HG03139 (cell line): ENCODE data around the gene NBEA.
"Not testable (repeated sequence)": the region's sequence is repeated elsewhere in the genome, so short reads cannot be mapped to it uniquely, and the experiment has no call there.

Experiments used
- ATAC-seq: cut with Tn5 transposase; IDR thresholded peaks from one replicate; pipeline ENCODE4 v1.9.1; 2021; ENCODE audit not compliant: unreplicated experiment

The NBEA gene

DNA sequence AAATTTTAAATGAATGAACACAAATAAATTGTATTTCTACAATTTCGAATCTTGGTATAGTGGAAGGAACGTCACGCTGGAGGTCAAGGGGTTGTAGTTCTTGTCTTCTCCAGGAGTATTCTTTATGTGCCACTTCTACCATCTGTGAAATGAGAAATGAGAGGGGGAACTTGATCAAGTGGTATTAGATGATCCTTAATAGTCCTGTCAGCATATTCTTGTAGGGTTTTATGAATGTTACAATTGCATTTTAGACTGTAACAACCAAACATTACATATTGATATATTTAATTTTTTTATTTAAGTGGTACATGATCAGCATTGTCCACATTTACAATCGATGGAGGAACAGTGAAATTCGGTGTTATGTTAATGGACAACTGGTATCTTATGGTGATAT, 113.6 kb downstream of the NBEA start:
- ATAC-seq, result no peak

DNA sequence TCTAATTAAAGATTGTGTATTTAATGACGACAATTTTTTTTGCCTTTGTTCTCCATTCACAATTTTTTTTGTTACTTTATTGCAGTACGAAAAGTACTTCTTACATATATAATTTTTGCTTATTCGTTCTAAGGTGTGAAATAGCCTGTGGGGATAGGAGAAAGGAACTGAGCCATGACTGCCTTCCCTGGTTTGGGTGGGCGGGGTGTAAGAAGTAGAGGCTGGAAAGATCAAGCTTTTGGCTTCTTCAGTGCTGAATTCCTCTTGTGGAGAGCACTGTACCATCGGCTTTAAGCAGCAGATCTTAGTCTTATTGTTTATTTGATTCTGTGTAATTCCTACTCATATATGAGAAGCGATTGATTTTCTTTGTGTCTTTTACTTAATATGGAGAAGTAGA, 115.8 kb downstream of the NBEA start:
- ATAC-seq, result no peak

DNA sequence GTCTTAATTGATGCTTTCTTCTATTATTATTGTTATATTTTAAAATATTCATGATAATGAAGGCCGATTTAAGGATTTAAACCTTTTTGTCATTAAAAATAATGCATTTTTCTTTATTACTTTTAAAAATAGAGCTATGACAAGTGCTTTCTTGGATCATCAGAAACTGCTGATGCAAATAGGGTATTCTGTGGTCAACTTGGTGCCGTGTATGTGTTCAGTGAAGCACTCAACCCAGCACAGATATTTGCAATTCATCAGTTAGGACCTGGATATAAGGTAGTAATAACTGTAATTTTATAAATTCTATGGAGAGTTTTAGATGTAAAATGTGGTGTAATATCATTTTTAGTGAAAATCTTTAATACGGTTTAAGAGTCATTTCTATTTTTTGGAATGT, 116.5 kb downstream of the NBEA start:
- ATAC-seq, result not testable (repeated sequence)

DNA sequence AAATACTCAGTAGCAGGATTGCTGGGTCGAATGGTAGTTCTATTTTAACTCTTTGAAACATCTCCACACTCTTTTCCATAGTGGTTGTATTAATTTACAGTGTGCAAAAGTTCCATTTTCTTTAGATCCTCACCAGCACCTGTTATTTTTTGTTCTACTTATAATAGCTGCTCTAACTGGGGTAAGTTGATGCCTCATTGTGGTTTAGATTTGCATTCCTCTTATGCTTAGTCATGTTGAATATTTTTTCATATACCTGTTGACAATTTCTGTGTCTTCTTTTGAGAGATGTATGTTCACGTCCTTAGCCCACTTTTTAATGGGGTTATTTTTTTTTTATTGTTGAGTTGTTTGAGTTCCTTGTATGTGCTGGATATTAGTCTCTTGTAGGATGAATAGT, 144.6 kb downstream of the NBEA start:
- ATAC-seq, result no peak

DNA sequence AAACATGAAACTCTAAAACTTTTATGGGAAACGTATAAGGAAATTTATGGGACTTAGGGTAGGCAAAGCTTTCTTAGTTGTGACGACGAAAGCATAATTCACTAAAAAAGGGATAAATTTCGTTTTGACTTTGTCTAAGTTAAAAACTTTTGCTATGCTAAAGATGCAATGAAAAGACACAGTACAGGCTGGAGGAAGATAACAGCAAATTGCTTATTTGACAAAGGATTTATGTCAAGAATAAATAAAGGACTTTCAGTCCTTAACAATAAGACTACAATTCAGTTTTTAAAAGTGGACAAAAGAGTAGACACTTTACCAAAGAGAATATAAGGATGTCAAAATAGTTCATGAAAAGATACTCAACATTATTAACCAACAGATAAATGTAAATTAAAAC, 150.2 kb downstream of the NBEA start:
- ATAC-seq, result no peak

DNA sequence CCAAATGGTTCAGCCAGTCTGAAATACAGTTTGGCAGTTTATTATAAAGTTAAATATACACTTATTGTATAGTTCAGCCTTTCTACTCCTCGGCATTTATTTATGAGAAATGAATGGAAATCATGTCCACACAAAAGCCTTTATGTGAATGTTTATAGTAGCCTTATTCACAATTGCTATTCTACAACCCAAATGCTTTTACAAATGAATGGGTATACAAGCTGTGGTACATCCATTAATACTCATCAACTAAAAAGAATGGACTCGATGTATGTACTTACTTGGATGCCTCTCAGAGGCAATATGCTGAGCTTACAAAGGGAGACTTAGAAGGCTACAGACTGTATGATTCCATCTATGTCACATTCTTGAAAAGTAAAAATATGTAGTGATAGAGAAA, 150.7 kb downstream of the NBEA start:
- no peak for ATAC-seq

DNA sequence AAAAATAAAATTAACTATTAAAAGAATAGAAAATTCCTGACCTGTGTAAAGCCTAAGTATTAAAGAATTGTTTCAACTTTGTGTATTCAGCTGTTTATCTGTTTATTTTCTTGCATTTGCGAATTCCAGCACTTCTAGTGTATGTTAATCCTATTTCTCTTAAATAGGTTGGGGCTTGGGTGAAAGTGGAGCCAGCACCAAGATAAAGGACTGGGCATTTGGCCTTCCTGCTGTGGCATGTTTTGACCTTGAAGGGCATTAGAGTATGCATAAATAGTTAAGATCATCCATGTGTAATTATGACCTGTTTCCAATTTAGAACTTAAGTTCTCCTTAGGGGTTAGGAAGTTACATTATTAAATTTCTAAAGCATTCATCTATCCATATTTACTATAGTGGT, 151.3 kb downstream of the NBEA start:
- no peak for ATAC-seq

DNA sequence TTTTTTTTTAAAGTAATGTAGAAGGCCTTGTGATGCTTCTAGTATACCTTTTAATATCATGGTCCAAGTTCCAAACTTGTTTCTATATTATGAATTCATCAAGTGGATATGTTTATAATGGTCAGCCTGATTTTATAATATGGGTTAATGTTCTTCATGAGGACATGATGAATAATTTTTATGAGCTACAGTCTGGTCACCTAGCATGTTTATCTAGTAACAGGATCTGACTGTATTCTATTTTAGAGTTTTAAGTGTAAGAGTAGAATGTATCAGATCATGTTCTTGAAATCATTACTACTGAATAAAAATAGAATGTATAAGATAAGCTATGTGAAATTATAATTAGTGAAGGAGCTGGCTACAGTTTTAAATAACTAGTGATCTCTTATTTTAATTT, 164.7 kb downstream of the NBEA start:
- ATAC-seq, result not testable (repeated sequence)

DNA sequence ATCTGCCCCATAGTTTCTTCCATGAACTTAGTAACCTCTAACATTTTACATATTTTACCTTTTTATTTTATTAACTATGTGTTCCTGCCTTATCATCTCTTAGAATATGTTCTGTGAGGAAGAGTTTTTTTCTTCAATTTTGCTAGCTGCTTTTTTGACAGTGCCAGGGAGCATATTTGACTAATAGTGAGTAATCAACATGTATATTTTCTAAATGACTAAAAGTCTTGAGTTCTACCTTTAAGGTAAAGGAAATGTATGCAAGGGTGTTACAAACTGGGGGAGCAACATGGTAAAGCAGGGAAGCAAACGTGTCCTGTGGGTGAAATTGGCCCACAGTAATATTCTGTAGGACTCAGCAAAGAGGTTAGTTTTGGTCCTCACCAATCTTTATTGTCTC, 165.5 kb downstream of the NBEA start:
- ATAC-seq, result no peak

DNA sequence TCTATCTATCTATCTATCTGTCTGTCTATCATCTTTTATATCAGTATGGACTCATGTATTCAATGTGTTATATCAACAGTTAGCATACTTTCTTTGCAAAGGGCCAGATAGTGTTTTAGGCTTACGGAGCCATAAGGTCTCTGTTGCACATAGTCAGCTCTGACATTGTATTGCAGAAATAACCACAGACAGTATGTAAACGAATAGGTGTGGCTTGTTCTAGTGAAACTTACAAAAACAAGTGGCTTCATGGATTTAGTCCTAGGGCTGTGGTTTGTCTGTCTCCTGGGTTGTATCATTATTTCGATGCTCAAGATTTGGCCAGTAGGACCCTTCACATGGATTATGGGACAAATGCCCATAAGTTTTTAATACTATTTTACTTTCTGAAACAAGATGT, 171.5 kb downstream of the NBEA start:
- not testable (repeated sequence) for ATAC-seq

DNA sequence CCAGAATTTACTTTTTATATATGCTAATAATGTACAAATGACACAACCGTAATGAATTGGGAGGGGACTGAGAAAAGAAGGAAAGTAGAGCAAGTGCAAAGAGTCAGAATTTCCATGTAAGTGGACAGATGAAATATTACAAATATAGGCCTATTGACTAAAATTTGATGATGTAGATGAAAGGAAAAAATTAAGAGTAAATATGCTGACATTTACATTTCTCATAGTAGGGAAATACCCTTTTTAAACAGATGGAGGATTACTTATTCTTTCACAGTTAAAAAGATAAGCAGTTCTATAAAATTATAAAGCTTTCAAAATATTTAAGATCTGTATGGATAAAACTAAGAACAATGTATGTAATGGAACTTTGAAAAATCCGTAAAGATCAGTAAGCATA, 185.4 kb downstream of the NBEA start:
- no peak for ATAC-seq

DNA sequence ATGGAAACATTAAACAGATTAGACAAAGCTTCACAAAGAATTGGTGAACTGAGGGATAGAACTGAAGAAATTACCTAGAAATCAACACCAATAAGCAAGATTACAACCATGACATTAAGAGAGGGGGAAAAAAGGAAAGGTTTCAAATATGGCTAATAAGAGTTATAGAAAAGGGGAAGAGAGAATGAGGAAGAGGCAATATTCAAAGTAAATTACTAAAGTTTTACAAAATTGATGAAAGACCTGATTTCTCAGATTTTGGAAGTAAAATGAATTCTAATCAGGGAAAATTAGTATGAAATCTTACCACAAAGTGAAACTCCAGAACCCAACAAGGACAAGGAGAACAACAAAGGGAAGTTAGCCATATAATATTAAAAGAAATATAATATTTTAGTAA, 187.4 kb downstream of the NBEA start:
- no peak for ATAC-seq

DNA sequence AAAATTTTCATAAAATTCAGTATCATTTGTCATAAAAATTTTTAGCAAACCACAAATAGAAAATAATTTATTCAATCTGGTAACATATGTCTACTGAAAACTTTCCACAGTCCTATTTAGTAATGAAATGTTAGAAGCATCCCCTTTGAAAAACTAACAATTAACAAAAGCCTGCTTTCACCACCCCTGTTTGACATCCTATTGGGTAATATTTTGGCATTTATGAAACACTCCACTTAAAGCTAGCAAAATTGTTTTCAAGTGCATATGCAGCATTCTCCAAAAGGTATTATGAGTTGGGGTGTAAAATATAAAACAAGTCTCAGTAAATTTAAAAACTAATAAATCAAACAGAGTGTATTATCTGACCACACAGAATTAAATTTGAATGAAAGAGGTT, 189.4 kb downstream of the NBEA start:
- ATAC-seq, result no peak

DNA sequence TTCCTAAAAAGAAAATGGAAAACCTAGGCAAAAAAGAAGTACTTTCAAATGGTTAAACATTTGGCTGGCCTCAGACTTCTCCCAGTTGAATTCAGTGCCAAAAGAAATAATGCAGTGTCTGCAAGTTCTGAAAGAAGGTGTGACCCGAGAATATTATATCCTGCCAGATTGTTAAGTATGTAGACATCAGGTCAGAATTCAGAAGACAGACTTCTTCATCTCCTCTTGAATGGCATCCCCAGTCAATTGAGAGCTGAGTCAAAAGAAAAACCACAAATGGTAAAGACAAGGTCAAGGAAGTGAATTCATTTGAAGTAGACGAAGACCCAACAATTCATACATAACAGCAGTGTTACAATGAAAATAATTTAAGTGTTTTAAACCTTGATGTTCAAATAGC, 194.5 kb downstream of the NBEA start:
- ATAC-seq, result no peak

DNA sequence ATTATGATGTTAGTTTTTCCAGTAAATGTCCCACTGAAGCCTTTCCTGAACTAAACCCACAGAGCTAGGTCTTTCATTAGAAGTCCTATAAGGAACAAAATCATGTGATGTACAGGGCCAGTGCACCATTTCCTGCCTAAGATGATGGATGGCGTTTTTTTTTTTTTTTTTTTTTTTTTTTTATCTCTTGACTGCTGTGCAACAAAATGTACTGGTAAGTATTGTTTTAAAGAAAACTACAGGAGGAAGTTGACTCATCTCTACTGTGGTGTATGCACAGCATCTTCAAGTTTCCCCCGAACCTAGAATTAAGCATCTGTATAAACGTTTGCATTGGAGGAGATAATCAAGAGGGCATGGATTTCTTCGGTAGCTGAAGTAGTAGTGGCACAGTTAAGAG, 197.5 kb downstream of the NBEA start:
- no peak for ATAC-seq

DNA sequence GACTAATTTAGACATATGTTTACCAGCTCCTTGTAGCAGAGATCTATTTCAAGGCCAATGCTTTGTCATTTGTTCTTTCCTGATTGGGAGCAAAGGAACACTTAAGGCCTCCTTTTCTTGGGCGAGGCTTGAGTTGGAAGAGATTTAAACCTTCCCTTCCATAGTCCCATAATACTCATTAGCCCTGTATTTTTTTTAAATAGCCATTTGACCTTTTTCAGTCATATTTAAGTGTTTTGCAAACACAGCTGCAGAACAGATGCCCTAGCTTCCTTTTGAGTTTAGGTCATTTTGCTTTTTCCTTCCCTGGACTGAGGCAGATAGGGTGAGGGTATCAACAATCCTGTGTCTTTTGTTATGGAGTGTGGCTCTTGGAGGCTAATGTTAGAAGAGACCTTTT, 198.3 kb downstream of the NBEA start:
- no peak for ATAC-seq

DNA sequence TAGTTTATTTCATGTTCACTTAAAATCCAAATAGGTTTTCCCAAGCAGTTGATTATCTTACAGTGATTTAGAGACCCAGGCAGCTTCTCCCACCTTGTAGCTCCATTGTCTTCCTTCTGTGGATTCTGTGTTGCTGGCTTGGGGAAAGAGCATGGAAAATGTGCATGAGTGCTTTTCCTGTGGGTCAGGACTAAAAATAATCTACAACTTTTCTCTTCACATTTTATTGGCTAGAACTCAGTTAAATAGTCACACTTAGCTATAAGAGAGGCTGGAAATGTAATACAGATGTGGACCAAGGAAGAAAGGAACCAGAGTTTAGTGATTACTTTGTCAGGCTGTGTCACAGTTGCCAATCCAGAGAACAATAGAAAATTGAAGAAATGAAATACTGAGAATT, 198.8 kb downstream of the NBEA start:
- no peak for ATAC-seq

DNA sequence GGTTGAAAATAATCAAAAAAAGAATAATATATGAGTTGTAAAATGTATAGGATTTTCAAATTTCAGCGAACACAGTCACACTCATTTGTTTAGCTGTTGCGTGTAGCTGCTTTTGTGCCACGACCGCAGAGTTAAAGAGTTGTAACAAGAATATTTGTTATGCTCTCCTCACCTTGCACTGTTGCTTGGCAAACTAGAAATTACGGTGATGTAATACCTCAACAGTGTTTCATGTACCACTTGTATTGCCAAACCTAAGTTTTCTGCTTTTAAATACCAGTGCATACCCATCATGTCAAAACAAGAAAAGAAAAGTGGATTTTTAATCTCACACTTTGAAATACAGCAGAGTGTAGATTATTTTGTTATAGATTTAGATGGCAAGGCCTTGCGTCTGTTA, 201.1 kb downstream of the NBEA start:
- no peak for ATAC-seq

DNA sequence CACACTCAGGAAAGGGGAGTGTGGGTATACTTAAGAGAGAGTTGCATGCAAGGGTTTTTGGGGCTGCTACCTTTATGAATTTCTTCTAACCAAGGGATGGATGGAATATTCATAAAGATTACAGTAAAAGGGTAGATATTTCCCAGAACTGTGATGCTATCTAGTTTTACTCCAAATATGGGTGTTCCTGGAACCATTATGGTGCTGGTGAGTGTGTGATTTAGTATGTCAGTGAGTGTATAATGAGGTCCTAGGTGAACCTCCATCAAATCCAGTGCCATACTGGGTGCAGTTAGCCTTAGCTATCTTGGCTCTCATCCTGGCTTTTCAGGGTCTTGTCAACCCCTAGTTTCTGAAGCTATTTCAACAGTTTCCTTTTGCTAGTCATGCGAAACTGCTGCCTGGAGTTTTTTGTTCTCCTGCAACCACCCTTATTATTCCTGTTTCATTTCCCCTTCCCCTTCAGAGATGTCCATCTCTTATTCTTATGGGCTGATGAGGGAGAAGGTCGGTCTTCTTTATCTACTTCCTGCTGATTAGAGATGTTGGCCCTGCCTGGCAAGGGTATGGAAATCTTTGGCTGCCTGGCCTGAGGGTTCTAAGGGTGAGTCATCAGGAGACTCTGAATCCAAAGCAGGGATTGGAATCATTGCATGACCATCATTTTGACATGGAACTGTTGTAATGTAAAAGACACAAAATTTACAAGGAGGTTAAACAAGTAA, 202.3 kb downstream of the NBEA start:
- no peak for ATAC-seq

DNA sequence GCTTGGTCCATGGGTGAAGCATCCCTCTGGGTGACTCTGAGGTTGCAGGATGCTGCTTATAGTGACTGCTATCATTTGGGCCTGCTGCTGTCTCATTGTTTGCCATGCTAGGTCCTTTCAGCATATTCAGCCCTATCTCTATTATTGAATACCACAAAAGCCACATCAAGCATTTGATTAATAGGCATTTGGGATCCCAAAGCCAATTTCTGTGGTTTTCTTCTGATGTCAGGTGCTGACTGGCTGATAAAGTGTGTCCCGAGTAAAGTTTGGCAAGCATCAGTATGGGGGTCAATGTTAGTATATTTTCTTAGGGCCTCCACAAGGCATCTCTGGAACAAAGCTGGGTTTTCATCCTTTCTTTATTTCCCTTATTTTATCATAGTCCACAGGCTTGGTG, 204.6 kb downstream of the NBEA start:
- ATAC-seq, result no peak

DNA sequence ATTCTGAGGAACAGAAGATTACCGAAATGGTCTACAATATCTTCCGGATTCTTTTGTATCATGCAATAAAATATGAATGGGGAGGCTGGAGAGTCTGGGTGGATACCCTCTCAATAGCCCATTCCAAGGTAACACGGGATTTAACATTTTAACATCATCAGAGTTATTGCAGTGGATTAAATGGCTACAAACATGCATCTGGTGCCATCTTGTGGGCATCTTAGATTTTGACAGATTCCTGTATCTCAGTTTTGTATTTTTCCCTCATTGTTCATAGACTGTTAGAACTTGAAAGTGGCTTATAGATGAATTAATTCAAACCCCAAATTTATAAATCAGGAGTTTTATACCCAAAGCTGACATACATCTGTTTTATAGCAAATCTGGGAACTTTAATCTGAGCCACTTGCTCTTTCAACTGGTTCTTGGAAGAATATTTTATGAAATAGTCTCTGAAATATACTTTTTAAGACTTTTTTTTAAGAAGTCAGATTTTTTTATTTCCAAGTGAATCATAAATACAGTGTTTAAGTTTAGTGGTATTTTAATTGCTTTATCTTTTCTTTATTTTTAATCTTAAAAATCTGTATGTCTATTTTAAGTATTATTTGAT, 215.2 kb downstream of the NBEA start:
- ATAC-seq, result peak; percentile 72

DNA sequence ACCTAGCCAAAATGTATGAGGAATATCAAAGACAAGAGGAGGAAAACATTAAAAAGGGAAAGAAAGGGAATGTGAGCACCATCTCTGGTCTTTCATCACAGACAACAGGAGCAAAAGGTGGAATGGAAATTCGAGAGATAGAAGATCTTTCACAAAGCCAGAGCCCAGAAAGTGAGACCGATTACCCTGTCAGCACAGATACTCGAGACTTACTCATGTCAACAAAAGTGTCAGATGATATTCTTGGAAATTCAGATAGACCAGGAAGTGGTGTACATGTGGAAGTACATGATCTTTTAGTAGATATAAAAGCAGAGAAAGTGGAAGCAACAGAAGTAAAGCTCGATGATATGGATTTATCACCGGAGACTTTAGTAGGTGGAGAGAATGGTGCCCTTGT, 217.0 kb downstream of the NBEA start:
- no peak for ATAC-seq

DNA sequence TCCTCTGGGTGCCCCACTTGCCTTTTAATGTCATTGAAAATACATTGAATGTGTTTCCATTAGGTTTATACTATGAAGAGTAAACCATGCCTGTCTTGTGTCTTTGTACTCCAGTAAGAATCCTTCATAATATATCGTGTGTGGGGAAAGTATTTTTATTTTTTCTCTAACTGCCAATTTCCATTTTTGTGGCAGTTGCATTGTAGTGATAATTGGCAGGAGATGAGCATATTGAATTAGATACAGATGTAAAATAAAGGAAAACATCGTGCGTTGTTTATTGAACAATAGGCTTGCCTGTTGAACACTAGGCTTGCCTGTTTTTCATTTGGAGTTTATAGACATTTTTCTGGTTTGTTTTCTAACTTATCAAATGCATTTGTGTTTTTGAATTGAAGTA, 218.8 kb downstream of the NBEA start:
- no peak for ATAC-seq
